Esophagus mucosa (tissue), 1 donor: ENCODE data around the gene ZNF791. TPM values are rescaled to one million over a fixed set of nuclear protein-coding genes. Genes with fewer than 3 reads are reported as not detected.
"Not testable (repeated sequence)": the region's sequence is repeated elsewhere in the genome, so short reads cannot be mapped to it uniquely, and the experiment has no call there.

ENCODE experiments used
- ATAC-seq: fragments of 200-7000 bp; cut with Tn5 transposase; one replicate; pipeline ENCODE4 v1.9.1; 2020
- total RNA-seq: library from RNA; stranded (reverse); gene quantifications from one replicate; pipeline ENCODE4 v1.2.4, GENCODE V29; 2023
- donor health status: DM: yes; HTN: yes; CAD: no.

Gene ZNF791
- 14.7 TPM for total RNA-seq

DNA sequence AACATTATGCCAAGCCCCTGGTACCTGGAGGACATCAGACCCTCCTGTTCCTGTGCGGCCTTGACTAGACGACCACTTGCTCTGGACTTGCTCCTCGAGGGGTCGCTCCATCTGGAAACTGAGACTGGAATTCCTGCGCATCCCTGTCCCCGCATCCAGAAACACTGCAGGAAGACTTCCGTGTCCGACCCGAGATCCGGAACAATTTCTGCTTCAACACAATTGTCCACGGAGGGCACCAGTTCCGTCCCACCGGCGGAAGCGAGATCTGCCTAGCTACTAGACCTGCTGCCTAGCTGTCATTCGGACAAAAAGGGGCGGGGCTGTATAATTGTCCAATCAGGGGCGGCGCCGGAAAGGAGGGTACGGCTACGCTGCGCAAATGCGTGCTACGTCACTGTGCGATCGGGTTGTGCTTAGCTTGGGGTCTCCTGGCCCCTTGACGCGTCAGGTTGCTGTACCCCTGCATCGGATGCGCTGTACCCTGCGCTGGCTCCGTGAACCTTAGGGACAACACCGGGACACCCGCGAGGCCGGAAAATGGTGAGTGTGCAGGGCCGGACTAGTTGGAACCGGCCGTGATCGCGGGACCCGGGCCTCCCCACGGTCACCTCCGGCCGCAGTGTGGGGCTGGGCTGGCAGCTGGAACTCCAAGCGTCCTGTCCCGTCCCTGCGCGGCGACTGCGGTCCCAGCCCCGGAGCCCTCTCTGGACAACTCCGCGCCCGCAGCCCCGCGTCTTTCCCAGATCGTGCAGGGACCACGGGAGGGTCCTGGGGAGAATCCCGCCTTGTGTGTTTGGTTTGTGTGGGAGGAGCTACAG lies at the start of gene ZNF791, which contains the start of gene ZNF490:
TSS of gene ZNF791 (plus strand) at position 381 of the 821 bp plus-strand sequence. CDS start at position 541, 160 bp downstream.
TSS of gene ZNF490 (minus strand) at position 274 of the 821 bp plus-strand sequence. CDS start at position 141, 133 bp downstream.
- peak; percentile 99 for ATAC-seq

DNA sequence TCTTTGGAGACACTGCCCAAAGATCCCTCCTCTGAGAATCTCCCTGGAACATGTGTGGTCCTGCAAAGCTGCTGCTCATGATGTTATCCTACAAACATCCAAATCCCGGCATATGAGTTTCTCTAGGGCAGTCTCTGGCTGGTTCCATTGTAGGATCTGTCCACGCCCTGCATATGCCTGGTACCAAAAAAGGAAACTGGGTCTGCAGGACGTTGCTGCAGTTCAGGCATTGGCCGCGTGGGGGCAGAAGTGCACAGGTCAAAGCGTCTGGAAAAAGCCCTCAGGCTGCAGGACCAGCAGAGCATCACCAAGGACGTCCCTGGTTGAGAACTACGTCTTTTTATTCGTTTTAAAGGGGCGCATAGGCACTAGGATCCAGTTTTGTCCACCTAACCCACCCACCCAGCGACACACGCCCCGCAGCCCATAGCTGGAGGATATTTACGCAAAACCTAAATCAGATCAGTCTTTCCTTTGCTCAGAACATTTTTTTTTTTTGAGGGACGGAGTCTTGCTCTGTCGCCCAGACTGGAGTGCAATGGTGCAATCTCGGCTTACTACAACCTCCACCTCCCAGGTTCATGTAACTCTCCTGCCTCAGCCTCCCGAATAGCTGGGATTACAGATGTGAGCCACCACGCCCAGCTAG lies 46.6 kb upstream of the ZNF791 start:
- peak; percentile 94 for ATAC-seq

GRCh38 chr19:12566380-12566779 lies 44.3 kb upstream of the ZNF791 start:
- not testable (repeated sequence) for ATAC-seq

DNA sequence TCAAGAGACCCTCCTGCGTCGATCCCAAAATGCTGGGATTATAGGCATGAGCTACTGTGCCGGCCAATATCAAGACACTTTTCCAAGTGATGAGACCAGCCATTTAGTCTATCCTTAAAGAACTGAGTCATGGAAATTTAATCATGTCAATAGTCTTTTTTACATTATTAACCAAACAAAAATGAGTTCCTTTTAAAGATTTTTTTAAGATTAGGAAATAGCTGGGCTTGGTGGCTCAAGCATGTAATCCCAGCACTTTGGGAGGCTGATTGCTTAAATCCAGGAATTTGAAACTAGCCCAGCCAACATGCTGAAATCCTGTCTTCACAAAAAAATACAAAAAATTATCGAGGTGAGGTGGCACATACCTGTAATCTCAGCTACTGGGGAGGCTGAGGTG lies 42.8 kb upstream of the ZNF791 start:
- ATAC-seq = no peak

DNA sequence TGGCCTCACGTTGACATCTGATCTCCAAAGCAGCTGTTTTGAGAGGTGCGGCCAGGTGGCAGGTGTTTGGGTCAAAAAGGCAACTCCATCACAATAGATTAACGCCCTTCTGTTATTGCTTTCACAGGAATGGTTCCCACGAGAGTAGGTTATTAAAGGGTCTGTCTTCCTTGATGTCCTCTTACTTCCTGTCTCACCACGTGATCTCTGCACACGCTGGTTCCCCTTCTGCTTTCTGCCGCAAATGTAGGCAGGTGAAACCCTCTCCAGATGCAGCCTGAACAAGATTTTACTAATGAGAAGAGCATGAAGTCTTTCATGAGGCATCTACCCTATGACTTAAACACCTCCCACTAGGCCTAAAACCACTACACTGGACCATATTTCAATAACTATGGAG lies 36.7 kb upstream of the ZNF791 start:
- peak; percentile 38 for ATAC-seq

DNA sequence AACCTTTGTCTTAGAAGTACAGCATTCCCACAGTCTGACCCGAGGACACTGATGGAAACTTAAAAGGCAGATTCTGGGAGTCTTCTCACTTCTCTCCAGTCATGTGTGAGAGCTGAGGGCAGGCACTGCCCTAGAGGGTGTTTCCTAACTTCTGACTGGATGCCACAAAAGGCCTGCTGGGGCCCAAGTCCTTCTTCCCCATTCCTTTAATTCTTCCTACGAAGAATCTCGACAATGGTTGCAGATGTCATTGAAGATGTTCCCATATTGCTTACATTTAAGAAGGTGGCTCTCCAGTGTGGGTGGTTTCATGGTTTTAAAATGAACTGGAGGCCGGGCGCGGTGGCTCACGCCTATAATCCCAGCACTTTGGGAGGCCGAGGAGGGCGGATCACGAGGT lies 32.1 kb upstream of the ZNF791 start:
- ATAC-seq = no peak

- ATAC-seq = no peak
These were observed 30.5 kb upstream of the ZNF791 start for GRCh38 chr19:12580180-12580694.

GRCh38 chr19:12581100-12581499 lies 29.6 kb upstream of the ZNF791 start:
- no peak for ATAC-seq

- ATAC-seq = no peak
These were observed 14.2 kb upstream of the ZNF791 start for GRCh38 chr19:12596485-12596884.

DNA sequence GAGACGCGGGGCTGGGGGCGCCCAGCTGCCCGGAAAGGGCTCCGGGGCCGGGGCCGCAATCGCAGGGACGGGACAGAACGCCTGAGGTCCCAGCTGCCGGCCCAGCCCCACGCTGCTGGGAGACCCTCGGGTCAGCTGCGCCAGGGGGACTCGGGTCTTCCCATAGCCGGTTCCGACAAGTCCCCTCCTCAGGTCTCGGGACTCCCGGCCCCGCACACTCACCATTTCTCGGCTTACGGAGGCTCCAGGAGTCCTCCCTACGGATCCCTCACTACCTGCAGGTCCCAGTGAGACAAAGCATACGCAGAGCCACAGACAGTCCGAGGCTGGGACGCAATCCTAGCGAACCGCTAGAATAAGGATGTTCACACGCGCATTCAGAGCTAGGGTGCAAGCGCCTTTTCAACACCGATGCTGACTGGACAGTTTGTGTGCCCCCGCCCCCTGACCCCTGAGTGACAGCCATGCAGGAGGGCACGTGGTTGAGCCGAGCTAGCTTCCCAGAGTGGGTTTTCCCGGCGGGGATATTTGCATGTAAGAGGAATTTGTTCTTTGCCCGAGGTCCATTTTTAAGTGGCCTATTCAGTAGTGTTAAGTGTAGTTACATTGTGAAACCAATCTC lies 13.7 kb upstream of the ZNF791 start:
- no peak for ATAC-seq

GRCh38 chr19:12597594-12597993 lies 13.1 kb upstream of the ZNF791 start:
- ATAC-seq = no peak

DNA sequence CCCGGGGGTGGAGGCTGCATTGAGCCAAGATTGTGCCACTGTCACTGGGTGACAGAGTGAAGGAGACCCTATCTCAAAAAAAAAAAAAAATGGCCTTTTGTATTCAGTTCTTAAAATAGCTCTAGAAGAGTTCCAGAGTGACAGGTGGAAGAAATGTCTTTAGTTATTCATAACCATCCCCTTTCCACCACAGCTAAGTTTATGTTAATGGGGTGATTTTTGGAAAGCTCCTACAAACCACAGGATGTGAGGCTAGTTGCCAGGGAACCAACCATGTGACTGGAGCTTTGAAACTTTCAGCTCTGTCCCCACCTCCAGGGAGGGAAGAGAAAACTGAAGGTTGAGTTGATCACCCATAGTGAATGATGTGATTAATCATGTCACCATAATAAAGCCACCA lies 7.0 kb upstream of the ZNF791 start:
- no peak for ATAC-seq

DNA sequence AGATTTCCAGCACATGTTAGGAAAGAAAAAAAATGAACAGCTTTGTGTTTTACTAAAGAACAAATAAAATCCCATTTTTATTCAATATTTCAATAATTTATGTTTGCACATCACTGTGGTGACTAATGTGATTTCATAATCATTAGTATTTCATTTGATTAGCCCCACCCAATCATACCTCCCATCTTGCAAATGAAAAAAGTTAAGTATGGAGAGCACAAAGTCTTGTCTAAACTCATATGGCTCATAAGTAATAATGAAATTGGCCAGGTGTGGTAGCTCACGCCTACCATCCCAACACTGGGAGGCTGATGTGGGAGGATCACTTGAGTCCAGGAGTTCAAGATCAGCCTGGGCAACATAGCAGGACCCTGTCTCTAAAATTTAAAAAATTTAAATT lies 3.9 kb upstream of the ZNF791 start:
- ATAC-seq = no peak

- ATAC-seq = no peak
These were observed 3.1 kb upstream of the ZNF791 start for GRCh38 chr19:12607631-12608030.

GRCh38 chr19:12611361-12611699 lies 610 bp downstream of the ZNF791 start:
- peak; percentile 63 for ATAC-seq

DNA sequence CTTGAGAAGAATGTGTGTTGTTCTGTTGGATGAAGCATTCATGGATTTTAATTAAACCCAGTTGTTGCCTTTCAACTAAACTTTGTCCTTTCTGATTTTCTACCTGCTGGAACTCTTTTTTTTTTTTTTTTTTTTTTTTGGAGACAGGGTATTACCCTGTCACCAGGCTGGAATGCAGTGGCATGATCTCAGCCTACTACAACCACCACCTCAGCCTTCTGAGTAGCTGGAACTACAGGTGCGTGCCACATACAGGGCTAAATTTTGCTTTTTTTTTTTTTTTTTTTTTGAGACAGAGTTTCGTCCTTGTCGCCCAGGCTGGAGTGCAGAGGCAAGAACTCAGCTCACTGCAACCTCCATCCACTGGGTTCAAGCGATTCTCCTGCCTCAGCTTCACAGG lies 6.9 kb downstream of the ZNF791 start:
- ATAC-seq = no peak

- not testable (repeated sequence) for ATAC-seq
These were observed 10.7 kb downstream of the ZNF791 start for GRCh38 chr19:12621253-12622024.

DNA sequence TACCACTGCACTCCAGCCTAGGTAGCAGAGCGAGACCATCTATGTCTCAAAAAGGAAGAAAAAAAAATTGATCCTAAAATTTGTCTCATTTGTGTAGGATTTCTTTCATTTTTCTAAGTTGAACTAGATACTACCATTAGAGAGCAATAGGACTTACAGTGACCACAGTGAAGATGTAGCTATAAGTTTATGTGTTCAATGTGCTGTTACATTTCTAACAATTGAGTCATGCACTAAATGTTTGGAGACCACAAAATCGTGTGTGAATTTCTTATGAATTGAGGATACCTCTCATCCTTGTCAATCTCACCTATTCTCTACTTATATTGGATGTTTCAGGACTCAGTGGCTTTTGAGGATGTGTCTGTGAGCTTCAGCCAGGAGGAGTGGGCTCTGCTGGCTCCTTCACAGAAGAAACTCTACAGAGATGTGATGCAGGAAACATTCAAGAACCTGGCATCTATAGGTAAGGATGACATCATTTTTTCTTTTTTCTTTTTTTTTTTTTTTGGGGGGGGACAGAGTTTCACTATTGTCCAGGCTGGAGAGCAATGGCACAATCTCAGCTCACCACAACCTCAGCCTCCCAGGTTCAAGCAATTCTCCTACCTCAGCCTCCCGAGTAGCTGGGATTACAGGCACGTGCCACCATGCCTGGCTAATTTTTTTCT lies 12.8 kb downstream of the ZNF791 start:
- no peak for ATAC-seq

DNA sequence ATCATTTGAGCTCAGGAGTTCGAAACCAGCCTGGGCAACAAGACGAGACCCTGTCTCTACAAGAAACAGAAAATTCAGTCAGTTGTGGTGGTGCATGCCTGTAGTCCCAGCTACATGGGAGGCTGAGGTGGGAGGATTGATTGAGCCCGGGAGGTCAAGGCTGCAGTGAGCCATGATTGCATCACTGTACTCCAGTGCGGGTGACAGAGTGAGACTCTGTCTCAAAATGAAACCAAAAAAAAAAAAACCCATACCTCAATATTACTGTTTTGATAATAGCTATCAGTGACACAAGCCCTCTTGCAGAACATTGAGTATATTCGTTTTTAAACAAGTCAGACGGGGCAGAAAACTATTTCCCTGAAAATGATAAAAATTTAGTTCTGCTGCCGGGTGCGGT lies 16.2 kb downstream of the ZNF791 start:
- ATAC-seq = no peak

GRCh38 chr19:12628040-12629022 lies 17.6 kb downstream of the ZNF791 start:
- no peak for ATAC-seq

DNA sequence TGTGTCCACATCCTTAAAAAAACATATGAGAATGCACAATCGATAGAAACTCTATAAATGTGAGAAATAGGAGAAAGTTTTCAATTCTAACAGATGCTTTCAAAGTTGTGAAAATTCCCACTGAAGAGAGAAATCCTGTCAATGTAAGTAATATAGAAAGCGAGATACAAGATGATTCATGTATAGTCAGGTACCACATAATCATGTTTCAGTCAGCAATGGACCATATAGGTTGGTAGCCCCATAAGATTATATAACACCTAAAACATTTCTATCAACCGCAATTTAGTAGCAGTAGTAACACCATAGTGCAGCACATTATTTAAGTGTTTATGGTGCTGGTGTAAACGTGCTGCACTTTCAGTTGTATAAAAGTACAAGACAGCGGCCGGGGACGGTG lies 18.5 kb downstream of the ZNF791 start:
- no peak for ATAC-seq
